ENCODE results near the gene ZDHHC18. TPM values are rescaled to one million over a fixed set of nuclear protein-coding genes. Genes with fewer than 3 reads are reported as not detected.

Gene ZDHHC18
- total RNA-seq, 1 experiment from 2014 or later, result 31.0 TPM

GRCh38 chr1:26822737-26823395, 3.6 kb upstream of the ZDHHC18 start:
- Histone ChIP-seq H2AFZ (ENCODE audit: low read length) (no peak overlapping the region), H3K4me1 (ENCODE audit: low read length) (peaks cover 28% of the 10 kb centered on the region), H3K9me3 (ENCODE audit: low read length) (no peaks in the 10 kb centered on the region), H3K27ac (ENCODE audit: low read length) (no peak overlapping the region), H3K4me2 (ENCODE audit: low read depth, low read length, poor library complexity, severe bottlenecking) (no peak overlapping the region), H3K9ac (ENCODE audit: low read length) (no peak overlapping the region), H4K20me1 (ENCODE audit: insufficient read depth, low read depth, low read length) (no peaks in the 10 kb centered on the region), H3K79me2 (ENCODE audit: low read length) (peaks cover 14% of the 10 kb centered on the region), H3K4me3 (ENCODE audit: low read length) (no peak overlapping the region), H3K9me2 (replicated peaks; ENCODE audit: insufficient read depth, low read length) (no peaks in the 10 kb centered on the region), H3K36me3 (ENCODE audit: insufficient read depth, low read length) (no peaks in the 10 kb centered on the region), H3K27me3 (ENCODE audit: low read length) (no peaks in the 10 kb centered on the region)
- peak; percentile 40 for DNase-seq

DNA sequence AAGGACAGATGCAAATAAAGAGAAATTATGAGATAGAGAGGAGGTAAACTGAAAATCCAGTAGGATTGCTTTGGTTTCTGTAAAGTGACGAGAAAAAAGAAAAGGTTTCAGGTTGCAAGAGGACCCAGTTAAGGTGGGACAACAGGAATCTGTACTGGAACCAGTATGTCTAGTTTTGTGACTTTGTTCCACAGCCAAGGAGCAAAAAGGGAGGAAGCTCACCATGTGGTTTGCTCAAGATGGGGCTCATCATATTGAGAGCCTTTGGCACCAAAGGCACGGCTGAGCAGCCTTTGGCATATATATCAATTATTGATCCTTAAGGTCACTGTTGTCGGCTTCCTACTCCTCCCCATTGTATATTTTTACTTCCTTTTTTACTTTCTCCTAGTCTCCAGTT, 1.8 kb upstream of the ZDHHC18 start:
- H3K9ac ChIP-seq (ENCODE audit: low read length), result no peak overlapping the region

DNA sequence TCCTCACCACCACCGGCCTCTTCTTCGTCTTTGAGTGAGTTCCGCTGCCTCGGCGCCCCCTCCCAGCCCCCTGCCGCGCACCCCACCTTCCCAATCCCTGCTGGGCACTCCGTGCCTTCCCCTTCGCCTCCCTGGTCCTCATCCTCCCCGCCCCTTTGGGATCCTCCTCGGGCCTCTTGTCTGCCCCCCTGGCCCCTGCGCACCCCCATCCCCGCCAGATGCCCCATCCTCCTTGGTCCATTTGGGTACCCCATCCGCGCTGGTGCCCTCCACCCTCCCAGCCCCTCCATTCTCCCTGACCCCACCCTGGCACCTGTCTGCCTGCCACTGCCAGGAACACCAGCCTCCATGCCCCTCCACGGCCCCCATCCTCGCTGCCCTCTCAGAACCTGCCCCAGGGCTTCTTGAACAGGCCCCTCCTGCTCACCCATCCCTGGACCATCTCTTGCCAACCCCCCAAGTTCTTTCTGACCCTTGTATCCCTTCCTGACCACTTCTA, 667 bp downstream of the ZDHHC18 start:
- Histone ChIP-seq H4K20me1 (ENCODE audit: insufficient read depth, low read depth, low read length) (no peaks in the 10 kb centered on the region), H3K9me2 (replicated peaks; ENCODE audit: insufficient read depth, low read length) (no peaks in the 10 kb centered on the region), H3K79me2 (ENCODE audit: low read length) (peaks cover 53% of the 10 kb centered on the region), H3K36me3 (ENCODE audit: insufficient read depth, low read length) (peaks cover 20% of the 10 kb centered on the region), H2AFZ (ENCODE audit: low read length) (no peak overlapping the region), H3K27me3 (ENCODE audit: low read length) (no peaks in the 10 kb centered on the region), H3K4me1 (ENCODE audit: low read length) (peaks cover 38% of the 10 kb centered on the region), H3K9ac (ENCODE audit: low read length) (peak overlapping the region; percentile 78), H3K9me3 (ENCODE audit: low read length) (no peaks in the 10 kb centered on the region), H3K27ac (ENCODE audit: low read length) (peak overlapping the region; percentile 28; the same call in 1 of the 2 replicates), H3K4me2 (ENCODE audit: low read depth, low read length, poor library complexity, severe bottlenecking) (peak overlapping the region; percentile 77), H3K4me3 (ENCODE audit: low read length) (peak overlapping the region; percentile 79)
- no peak for DNase-seq

More for the DNA sequence above, 1.8 kb upstream of the ZDHHC18 start:
- Histone ChIP-seq H3K4me1 (ENCODE audit: low read length) (peaks cover 45% of the 10 kb centered on the region), H3K4me3 (ENCODE audit: low read length) (no peak overlapping the region), H3K27me3 (ENCODE audit: low read length) (no peaks in the 10 kb centered on the region), H3K79me2 (ENCODE audit: low read length) (peaks cover 31% of the 10 kb centered on the region), H3K27ac (ENCODE audit: low read length) (no peak overlapping the region), H3K4me2 (ENCODE audit: low read depth, low read length, poor library complexity, severe bottlenecking) (no peak overlapping the region), H3K36me3 (ENCODE audit: insufficient read depth, low read length) (no peaks in the 10 kb centered on the region), H3K9me3 (ENCODE audit: low read length) (no peaks in the 10 kb centered on the region), H4K20me1 (ENCODE audit: insufficient read depth, low read depth, low read length) (no peaks in the 10 kb centered on the region), H2AFZ (ENCODE audit: low read length) (no peak overlapping the region), H3K9me2 (replicated peaks; ENCODE audit: insufficient read depth, low read length) (no peaks in the 10 kb centered on the region)
- DNase-seq, result no peak

DNA sequence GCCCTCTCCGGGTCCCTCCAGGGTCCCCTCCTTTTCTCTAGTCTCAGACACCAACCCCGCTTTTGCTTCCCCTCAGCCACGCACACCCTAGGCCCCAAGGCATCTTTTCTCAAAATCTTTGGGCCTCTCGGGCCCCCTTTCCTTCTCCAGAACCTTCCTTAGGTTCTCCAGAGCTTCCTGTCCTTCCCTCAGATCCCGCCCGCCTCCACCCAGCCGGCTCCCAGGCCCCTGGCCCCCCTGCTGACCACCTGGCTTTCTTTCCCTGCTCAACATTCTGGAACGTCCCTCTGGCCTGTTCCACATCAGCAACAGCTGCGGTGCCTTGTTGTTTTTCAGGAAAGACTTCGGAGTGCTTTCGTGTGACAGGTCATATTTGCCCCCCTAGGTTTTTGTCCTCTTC, 1.2 kb downstream of the ZDHHC18 start:
- no peaks in the 10 kb centered on the region for H3K27me3 ChIP-seq (ENCODE audit: low read length)
- H3K4me1 ChIP-seq (ENCODE audit: low read length), result peaks cover 38% of the 10 kb centered on the region
- no peaks in the 10 kb centered on the region for H3K9me3 ChIP-seq (ENCODE audit: low read length)
- H2AFZ ChIP-seq (ENCODE audit: low read length), result no peak overlapping the region
- H3K27ac ChIP-seq (ENCODE audit: low read length), result no peak overlapping the region; the same call in 1 of the 2 replicates
- peaks cover 21% of the 10 kb centered on the region for H3K36me3 ChIP-seq (ENCODE audit: insufficient read depth, low read length)
- no peaks in the 10 kb centered on the region for H4K20me1 ChIP-seq (ENCODE audit: insufficient read depth, low read depth, low read length)
- no peak for DNase-seq
- peak overlapping the region; percentile 79 for H3K4me3 ChIP-seq (ENCODE audit: low read length)
- no peaks in the 10 kb centered on the region for H3K9me2 ChIP-seq (replicated peaks; ENCODE audit: insufficient read depth, low read length)
- peaks cover 53% of the 10 kb centered on the region for H3K79me2 ChIP-seq (ENCODE audit: low read length)
- H3K9ac ChIP-seq (ENCODE audit: low read length), result peak overlapping the region; percentile 78
- peak overlapping the region; percentile 77 for H3K4me2 ChIP-seq (ENCODE audit: low read depth, low read length, poor library complexity, severe bottlenecking)

DNA sequence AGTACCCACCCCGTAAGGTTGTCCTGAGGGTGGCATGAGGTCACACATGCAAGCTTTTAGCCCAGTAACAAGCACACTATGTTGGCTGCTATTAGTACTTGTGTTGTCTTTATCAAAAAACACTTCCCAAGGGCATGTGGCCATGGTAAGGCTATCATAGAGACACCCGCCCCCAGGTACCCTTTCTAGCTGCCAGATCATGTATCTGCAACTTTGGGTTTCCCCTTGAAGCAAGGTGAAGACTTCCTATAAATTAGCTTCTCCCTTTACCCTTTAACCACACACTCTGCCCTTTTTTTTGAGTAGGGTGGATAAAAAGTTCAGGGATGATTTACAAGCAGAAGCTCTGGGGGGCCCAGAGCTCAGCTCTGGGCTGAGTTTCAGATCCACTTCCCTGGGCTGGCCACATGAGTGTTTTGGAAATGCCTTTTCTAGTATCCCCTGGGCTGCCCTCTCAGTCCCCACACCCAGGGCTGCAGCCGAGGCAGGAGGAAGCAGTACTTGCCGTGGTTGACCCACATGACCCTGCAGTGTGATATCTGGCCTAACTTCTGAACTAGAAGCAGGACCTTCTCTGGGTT, 2.0 kb downstream of the ZDHHC18 start:
- Histone ChIP-seq H3K27ac (ENCODE audit: low read length) (peak overlapping the region; percentile 48; the same call in 1 of the 2 replicates), H3K36me3 (ENCODE audit: insufficient read depth, low read length) (peaks cover 21% of the 10 kb centered on the region), H2AFZ (ENCODE audit: low read length) (no peak overlapping the region), H3K9ac (ENCODE audit: low read length) (peak overlapping the region; percentile 53), H3K9me3 (ENCODE audit: low read length) (no peaks in the 10 kb centered on the region), H3K4me3 (ENCODE audit: low read length) (peak overlapping the region; percentile 52), H3K4me2 (ENCODE audit: low read depth, low read length, poor library complexity, severe bottlenecking) (peak overlapping the region; percentile 76), H4K20me1 (ENCODE audit: insufficient read depth, low read depth, low read length) (no peaks in the 10 kb centered on the region), H3K4me1 (ENCODE audit: low read length) (peaks cover 42% of the 10 kb centered on the region), H3K27me3 (ENCODE audit: low read length) (no peaks in the 10 kb centered on the region), H3K9me2 (replicated peaks; ENCODE audit: insufficient read depth, low read length) (no peaks in the 10 kb centered on the region), H3K79me2 (ENCODE audit: low read length) (peaks cover 53% of the 10 kb centered on the region)
- DNase-seq, result no peak

DNA sequence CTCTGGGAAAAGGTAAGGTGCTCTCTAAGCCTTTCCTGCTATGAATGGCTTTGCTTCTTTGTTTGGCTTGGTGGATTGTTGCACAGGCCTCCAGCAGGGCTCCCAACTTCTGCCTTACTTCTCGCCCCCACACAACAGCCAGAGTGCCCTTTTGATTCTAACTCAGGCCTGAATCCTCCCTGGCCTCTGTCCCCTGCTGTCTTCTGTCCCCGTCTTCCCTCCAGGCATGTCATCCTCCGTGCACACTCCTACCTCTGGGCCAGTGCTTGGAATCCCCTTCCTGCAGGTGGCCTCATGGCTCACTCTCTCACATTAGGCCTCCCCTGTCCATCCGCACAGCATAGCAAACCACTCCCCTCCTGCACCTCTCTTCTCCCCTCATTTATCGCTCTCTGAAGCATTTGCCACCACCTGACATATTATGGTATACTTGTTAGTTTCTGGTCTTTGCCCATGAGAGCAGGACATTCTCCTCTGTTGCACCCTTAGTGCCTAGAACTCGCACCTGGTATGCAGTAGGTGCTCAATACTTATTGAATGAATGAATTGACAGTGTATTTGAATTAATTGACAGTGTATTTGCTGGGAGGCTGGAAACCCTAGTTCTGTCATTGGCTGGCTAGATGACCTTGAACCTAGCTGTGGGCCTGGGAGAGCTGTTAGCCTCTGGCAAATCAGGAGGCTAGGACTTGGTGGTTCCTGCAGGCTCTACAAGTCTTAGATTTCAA, 2.9 kb downstream of the ZDHHC18 start:
- H3K79me2 ChIP-seq (ENCODE audit: low read length), result peaks cover 53% of the 10 kb centered on the region
- H3K36me3 ChIP-seq (ENCODE audit: insufficient read depth, low read length), result peaks cover 21% of the 10 kb centered on the region
- peaks cover 42% of the 10 kb centered on the region for H3K4me1 ChIP-seq (ENCODE audit: low read length)
- DNase-seq, result no peak
- peak overlapping the region; percentile 76 for H3K4me2 ChIP-seq (ENCODE audit: low read depth, low read length, poor library complexity, severe bottlenecking)
- H3K4me3 ChIP-seq (ENCODE audit: low read length), result peak overlapping the region; percentile 52; the same call in 1 of the 2 replicates
- H3K9ac ChIP-seq (ENCODE audit: low read length), result peak overlapping the region; percentile 53
- H4K20me1 ChIP-seq (ENCODE audit: insufficient read depth, low read depth, low read length), result no peaks in the 10 kb centered on the region
- H3K27ac ChIP-seq (ENCODE audit: low read length), result peak overlapping the region; percentile 48; the same call in 1 of the 2 replicates
- H3K27me3 ChIP-seq (ENCODE audit: low read length), result no peaks in the 10 kb centered on the region
- H3K9me3 ChIP-seq (ENCODE audit: low read length), result no peaks in the 10 kb centered on the region
- H2AFZ ChIP-seq (ENCODE audit: low read length), result no peak overlapping the region
- H3K9me2 ChIP-seq (replicated peaks; ENCODE audit: insufficient read depth, low read length), result no peaks in the 10 kb centered on the region

DNA sequence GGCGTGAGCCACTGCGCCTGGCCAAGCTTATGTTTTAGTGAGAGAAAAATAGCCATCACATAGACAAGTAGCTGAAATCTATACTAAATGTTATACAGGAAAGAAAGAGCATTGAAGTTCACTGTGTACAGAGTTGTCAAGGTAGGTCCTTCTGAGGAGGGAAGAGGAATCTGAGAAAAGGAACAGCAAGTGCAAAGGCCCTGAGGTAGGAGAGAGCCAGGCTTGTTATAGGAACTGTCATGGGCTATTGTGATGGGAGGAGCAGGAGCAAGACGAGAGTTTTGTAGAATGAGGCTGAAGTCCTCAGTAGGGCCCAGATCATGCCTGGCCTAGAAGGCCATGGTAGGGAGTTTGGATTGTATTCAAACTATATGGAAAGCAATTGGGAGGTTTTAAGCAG, 4.6 kb downstream of the ZDHHC18 start:
- Histone ChIP-seq H3K79me2 (ENCODE audit: low read length) (peaks cover 52% of the 10 kb centered on the region), H3K9me2 (replicated peaks; ENCODE audit: insufficient read depth, low read length) (no peaks in the 10 kb centered on the region), H3K4me1 (ENCODE audit: low read length) (peaks cover 35% of the 10 kb centered on the region), H4K20me1 (ENCODE audit: insufficient read depth, low read depth, low read length) (no peaks in the 10 kb centered on the region), H2AFZ (ENCODE audit: low read length) (no peak overlapping the region), H3K4me2 (ENCODE audit: low read depth, low read length, poor library complexity, severe bottlenecking) (no peak overlapping the region), H3K27me3 (ENCODE audit: low read length) (no peaks in the 10 kb centered on the region), H3K9me3 (ENCODE audit: low read length) (no peaks in the 10 kb centered on the region), H3K36me3 (ENCODE audit: insufficient read depth, low read length) (peaks cover 31% of the 10 kb centered on the region), H3K9ac (ENCODE audit: low read length) (no peak overlapping the region), H3K27ac (ENCODE audit: low read length) (no peak overlapping the region), H3K4me3 (ENCODE audit: low read length) (no peak overlapping the region)
- no peak for DNase-seq
